ENCODE measurements around the gene ABCG5.

The ABCG5 gene

GRCh38 chr2:43846140-43846793 lies 7.6 kb upstream of the ABCG5 start:
- no peak overlapping the region for H3K4me3 ChIP-seq (ENCODE audit: low read length)
- no peak for DNase-seq (ENCODE audit: low read depth, low spot score)

GRCh38 chr2:43845181-43845580 lies 6.5 kb upstream of the ABCG5 start:
- DNase-seq (ENCODE audit: low read depth, low spot score): no peak
- H3K4me3 ChIP-seq (ENCODE audit: low read length): no peak overlapping the region

GRCh38 chr2:43842866-43843226 lies 4.2 kb upstream of the ABCG5 start:
- no peak overlapping the region for H3K4me3 ChIP-seq (ENCODE audit: low read length)
- no peak for DNase-seq (ENCODE audit: low read depth, low spot score)

- DNase-seq (ENCODE audit: low read depth, low spot score): no peak
- no peak overlapping the region for H3K4me3 ChIP-seq (ENCODE audit: low read length)
Measured at GRCh38 chr2:43841949-43842865, 3.6 kb upstream of the ABCG5 start.

GRCh38 chr2:43840965-43841364 lies 2.3 kb upstream of the ABCG5 start:
- H3K4me3 ChIP-seq (ENCODE audit: low read length): no peak overlapping the region
- DNase-seq (ENCODE audit: low read depth, low spot score): no peak

- DNase-seq (ENCODE audit: low read depth, low spot score): no peak
Measured at GRCh38 chr2:43839776-43840564, 1.3 kb upstream of the ABCG5 start.

GRCh38 chr2:43837831-43838559 lies 644 bp downstream of the ABCG5 start:
- no peak overlapping the region for H3K4me3 ChIP-seq (ENCODE audit: low read length)
- DNase-seq (ENCODE audit: low read depth, low spot score): no peak

More at GRCh38 chr2:43839776-43840564, 1.3 kb upstream of the ABCG5 start:
- H3K4me3 ChIP-seq (ENCODE audit: low read length): no peak overlapping the region

- no peak overlapping the region for H3K4me3 ChIP-seq (ENCODE audit: low read length)
- DNase-seq (ENCODE audit: low read depth, low spot score): no peak
Measured at GRCh38 chr2:43837033-43837432, 1.6 kb downstream of the ABCG5 start.

- peak; percentile 1 for DNase-seq (ENCODE audit: low read depth, low spot score)
- H3K4me3 ChIP-seq (ENCODE audit: low read length): no peak overlapping the region
Measured at GRCh38 chr2:43832457-43832856, 6.2 kb downstream of the ABCG5 start.

- no peak for DNase-seq (ENCODE audit: low read depth, low spot score)
- no peak overlapping the region for H3K4me3 ChIP-seq (ENCODE audit: low read length)
Measured at GRCh38 chr2:43831543-43832294, 6.9 kb downstream of the ABCG5 start.

- no peak for DNase-seq (ENCODE audit: low read depth, low spot score)
- H3K4me3 ChIP-seq (ENCODE audit: low read length): no peak overlapping the region
Measured at GRCh38 chr2:43826305-43827250, 12.1 kb downstream of the ABCG5 start.

- no peak overlapping the region for H3K4me3 ChIP-seq (ENCODE audit: low read length)
- no peak for DNase-seq (ENCODE audit: low read depth, low spot score)
Measured at GRCh38 chr2:43825841-43826240, 12.8 kb downstream of the ABCG5 start.

GRCh38 chr2:43824951-43825493 lies 13.6 kb downstream of the ABCG5 start:
- no peak overlapping the region for H3K4me3 ChIP-seq (ENCODE audit: low read length)
- DNase-seq (ENCODE audit: low read depth, low spot score): no peak

- H3K4me3 ChIP-seq (ENCODE audit: low read length): no peak overlapping the region
- no peak for DNase-seq (ENCODE audit: low read depth, low spot score)
Measured at GRCh38 chr2:43824512-43824911, 14.1 kb downstream of the ABCG5 start.

GRCh38 chr2:43823751-43824150 lies 14.9 kb downstream of the ABCG5 start:
- no peak for DNase-seq (ENCODE audit: low read depth, low spot score)
- H3K4me3 ChIP-seq (ENCODE audit: low read length): no peak overlapping the region

- DNase-seq (ENCODE audit: low read depth, low spot score): no peak
- no peak overlapping the region for H3K4me3 ChIP-seq (ENCODE audit: low read length)
Measured at GRCh38 chr2:43822839-43823238, 15.8 kb downstream of the ABCG5 start.

- DNase-seq (ENCODE audit: low read depth, low spot score): no peak
- H3K4me3 ChIP-seq (ENCODE audit: low read length): no peak overlapping the region
Measured at GRCh38 chr2:43819491-43820163, 19.0 kb downstream of the ABCG5 start.

Measured in Jurkat, Clone E6-1 (cell line).